GM23338 (cell line): ENCODE results near the gene ZNF214. TPM values are rescaled to one million over a fixed set of nuclear protein-coding genes. Genes with fewer than 3 reads are reported as not detected.

Experiments
- ATAC-seq: fragments of 200-7000 bp; cut with Tn5 transposase; 3 replicates; pipeline ENCODE4 v1.9.1; 2020
- DNase-seq: peaks from one replicate; pipeline ENCODE4 v3.0.0-alpha.2; 2015; ENCODE audit warnings: low spot score
- H2AFZ ChIP-seq: fragments of 200-600 bp; sonication (generic); 2 replicates; pipeline ENCODE4 v1.8.0; 2016; ENCODE audit warnings: antibody characterized with exemption, mild to moderate bottlenecking, moderate library complexity
- H3F3A ChIP-seq: fragments of 200-600 bp; sonication (generic); replicated peaks from 2 replicates; pipeline ENCODE4 v1.8.0; 2017; ENCODE audit warnings: antibody characterized with exemption, mixed run types, low read depth
- H3K27ac ChIP-seq: fragments of 200-600 bp; sonication (generic); 2 replicates; pipeline ENCODE4 v1.6.1; 2016; ENCODE audit warnings: low read depth
- H3K27me3 ChIP-seq: fragments of 200-600 bp; sonication (generic); 2 replicates; pipeline ENCODE4 v1.8.0; 2016; ENCODE audit warnings: mild to moderate bottlenecking, mixed run types, moderate library complexity; ENCODE audit not compliant: insufficient read depth
- H3K36me3 ChIP-seq: fragments of 200-600 bp; sonication (generic); 2 replicates; pipeline ENCODE4 v1.8.0; 2016; ENCODE audit warnings: mild to moderate bottlenecking; ENCODE audit not compliant: insufficient read depth
- H3K4me1 ChIP-seq: fragments of 200-600 bp; sonication (generic); 2 replicates; pipeline ENCODE4 v1.8.0; 2016; ENCODE audit warnings: mild to moderate bottlenecking, moderate library complexity; ENCODE audit not compliant: insufficient read depth
- H3K4me2 ChIP-seq: fragments of 200-600 bp; sonication (generic); 2 replicates; pipeline ENCODE4 v1.7.1; 2017; ENCODE audit warnings: mixed run types
- H3K4me3 ChIP-seq: fragments of 200-600 bp; sonication (generic); 2 replicates; pipeline ENCODE4 v1.6.1; 2016; ENCODE audit warnings: mixed run types
- H3K79me2 ChIP-seq: fragments of 200-600 bp; sonication (generic); replicated peaks from 2 replicates; pipeline ENCODE4 v1.8.0; 2017; ENCODE audit warnings: mild to moderate bottlenecking; ENCODE audit not compliant: insufficient read depth
- H3K9me2 ChIP-seq: fragments of 200-600 bp; sonication (generic); 2 replicates; pipeline ENCODE4 v1.8.0; 2017; ENCODE audit not compliant: insufficient read depth
- H4K20me1 ChIP-seq: fragments of 200-600 bp; sonication (generic); replicated peaks from 2 replicates; pipeline ENCODE4 v1.8.0; 2017; ENCODE audit warnings: mild to moderate bottlenecking; ENCODE audit not compliant: insufficient read depth
- H3K27ac Mint-ChIP-seq: 2 replicates; pipeline ENCODE4 v1.8.0; 2020; ENCODE audit warnings: inconsistent platforms, mild to moderate bottlenecking, moderate library complexity, mixed read lengths
- H3K27me3 Mint-ChIP-seq: 3 replicates; pipeline ENCODE4 v1.8.0; 2022; ENCODE audit warnings: low read depth, mild to moderate bottlenecking, moderate library complexity, mixed read lengths, inconsistent platforms; ENCODE audit not compliant: insufficient read depth, poor library complexity
- H3K36me3 Mint-ChIP-seq: 3 replicates; pipeline ENCODE4 v1.8.0; 2021; ENCODE audit warnings: low read depth, mild to moderate bottlenecking, inconsistent platforms, moderate library complexity, mixed read lengths
- H3K4me1 Mint-ChIP-seq: 3 replicates; pipeline ENCODE4 v1.8.0; 2020; ENCODE audit warnings: mild to moderate bottlenecking, inconsistent platforms, mixed read lengths
- H3K4me3 Mint-ChIP-seq: 3 replicates; pipeline ENCODE4 v1.8.0; 2021; ENCODE audit warnings: moderate library complexity, mild to moderate bottlenecking, inconsistent platforms, mixed read lengths
- H3K9me3 Mint-ChIP-seq: 3 replicates; pipeline ENCODE4 v1.8.0; 2020; ENCODE audit warnings: moderate library complexity, mild to moderate bottlenecking, inconsistent platforms, mixed read lengths
- CREB1 ChIP-seq: fragments of 250-450 bp; sonication (Bioruptor Pico); IDR thresholded peaks from 2 replicates; pipeline ENCODE4 v1.5.0; 2020; ENCODE audit warnings: low read depth, mild to moderate bottlenecking, moderate library complexity
- CTCF ChIP-seq, 2 experiments: fragments of 200-600 bp in 1 of 2; sonication (generic) in 1 of 2; conservative IDR thresholded peaks; 2 replicates each; pipeline versions ENCODE4 v1.5.1 to v1.6.1; 2016 to 2017; ENCODE audit warnings: antibody characterized with exemption in 2 of 2, low read depth in 2 of 2, mild to moderate bottlenecking in 2 of 2, moderate library complexity in 1 of 2
- ETS1 ChIP-seq: IDR thresholded peaks from 2 replicates; pipeline ENCODE4 v1.6.1; 2016; ENCODE audit warnings: antibody characterized with exemption
- EZH2 ChIP-seq: fragments of 200-600 bp; sonication (generic); IDR thresholded peaks from one replicate; pipeline ENCODE4 v1.8.0; 2017; ENCODE audit warnings: antibody characterized with exemption, mild to moderate bottlenecking, low read depth; ENCODE audit not compliant: unreplicated experiment
- EZH2phosphoT487 ChIP-seq: fragments of 200-600 bp; sonication (generic); IDR thresholded peaks from one replicate; pipeline ENCODE4 v1.8.1; 2018; ENCODE audit warnings: antibody characterized with exemption; ENCODE audit not compliant: unreplicated experiment
- JUNB ChIP-seq: IDR thresholded peaks from one replicate; pipeline ENCODE4 v1.6.1; 2016; ENCODE audit warnings: antibody characterized with exemption; ENCODE audit not compliant: unreplicated experiment
- NANOG ChIP-seq: IDR thresholded peaks from 2 replicates; pipeline ENCODE4 v1.6.1; 2016; ENCODE audit warnings: antibody characterized with exemption, borderline replicate concordance
- POLR2AphosphoS5 ChIP-seq: IDR thresholded peaks from 2 replicates; pipeline ENCODE4 v1.6.1; 2016; ENCODE audit warnings: antibody characterized with exemption, low read depth
- REST ChIP-seq: IDR thresholded peaks from one replicate; pipeline ENCODE4 v1.6.1; 2018; ENCODE audit warnings: antibody characterized with exemption; ENCODE audit not compliant: unreplicated experiment
- STAT1 ChIP-seq: IDR thresholded peaks from one replicate; pipeline ENCODE4 v1.6.1; 2016; ENCODE audit warnings: antibody characterized with exemption; ENCODE audit not compliant: unreplicated experiment
- ZNF114 ChIP-seq: fragments of 250-450 bp; sonication (Bioruptor Pico); IDR thresholded peaks from 2 replicates; pipeline ENCODE4 v1.5.0; 2020; ENCODE audit warnings: mild to moderate bottlenecking, moderate library complexity
- ZNF331 ChIP-seq: fragments of 250-450 bp; sonication (Bioruptor Pico); IDR thresholded peaks from 2 replicates; pipeline ENCODE4 v1.5.0; 2020; ENCODE audit warnings: low read depth, mild to moderate bottlenecking, moderate library complexity
- ZNF462 ChIP-seq: fragments of 250-450 bp; sonication (Bioruptor Pico); IDR thresholded peaks from 2 replicates; pipeline ENCODE4 v1.5.0; 2020; ENCODE audit warnings: mild to moderate bottlenecking, moderate library complexity
- polyA plus RNA-seq: library from polyadenylated mRNA; unstranded; fragments of >200 nt; fragmentation: Nextera tagmentation; extraction: Ambion mirVana; gene quantifications from 2 replicates; pipeline ENCODE4 v1.2.1, GENCODE V29; 2016
- total RNA-seq: library from RNA; depleted of rRNA; stranded (reverse); fragments of >200 nt; shearing (Covaris generic); gene quantifications from 2 replicates; pipeline ENCODE4 v1.2.3, GENCODE V29; 2014

ZNF214 gene
- total and polyA plus RNA-seq, 2 experiments from 2014 or later: 2.4 to 4.3 TPM

- Histone ChIP-seq H2AFZ (no peak overlapping the region), H4K20me1 (no peaks in the 10 kb centered on the region), H3K27ac (no peak overlapping the region), H3K4me3 (no peak overlapping the region), H3K36me3 (no peaks in the 10 kb centered on the region), H3K27me3 (no peaks in the 10 kb centered on the region), H3K79me2 (no peaks in the 10 kb centered on the region), H3K4me1 (no peaks in the 10 kb centered on the region), H3F3A (no peaks in the 10 kb centered on the region), H3K4me2 (no peak overlapping the region), H3K9me2 (no peaks in the 10 kb centered on the region)
- H3K4me3 Mint-ChIP-seq: no peak overlapping the region
- no peak for DNase-seq
- H3K27me3 Mint-ChIP-seq: no peaks in the 10 kb centered on the region
- no peaks in the 10 kb centered on the region; the same call in 2 of the 3 replicates for H3K9me3 Mint-ChIP-seq
- H3K27ac Mint-ChIP-seq: no peak overlapping the region
- ATAC-seq: no peak
- TF ChIP-seq ZNF462 (CRISPR knock-in tag) (no peak), STAT1 (no peak), EZH2 (no peak), POLR2AphosphoS5 (no peak), CTCF (conservative IDR thresholded peaks at IDR 0.05; ENCODE audit: low read depth in 2 of 2) (no peak), REST (no peak), ETS1 (no peak), EZH2phosphoT487 (no peak), NANOG (no peak), CREB1 (no peak), JUNB (no peak), ZNF331 (CRISPR knock-in tag) (no peak), ZNF114 (CRISPR knock-in tag) (no peak)
- H3K36me3 Mint-ChIP-seq: no peaks in the 10 kb centered on the region
- H3K4me1 Mint-ChIP-seq: no peaks in the 10 kb centered on the region
Measured at GRCh38 chr11:7028141-7028540, 8.0 kb upstream of the ZNF214 start.
